NOMO-1 treated with DMSO at 0.1 percent for 48 hours (cell line): ENCODE data around the gene AGBL4.

ENCODE experiments used
- DNase-seq: peaks from one replicate; lab custom pipeline; 2025; ENCODE audit not compliant: unreplicated experiment; lab: John Stamatoyannopoulos, UW

AGBL4 gene

DNA sequence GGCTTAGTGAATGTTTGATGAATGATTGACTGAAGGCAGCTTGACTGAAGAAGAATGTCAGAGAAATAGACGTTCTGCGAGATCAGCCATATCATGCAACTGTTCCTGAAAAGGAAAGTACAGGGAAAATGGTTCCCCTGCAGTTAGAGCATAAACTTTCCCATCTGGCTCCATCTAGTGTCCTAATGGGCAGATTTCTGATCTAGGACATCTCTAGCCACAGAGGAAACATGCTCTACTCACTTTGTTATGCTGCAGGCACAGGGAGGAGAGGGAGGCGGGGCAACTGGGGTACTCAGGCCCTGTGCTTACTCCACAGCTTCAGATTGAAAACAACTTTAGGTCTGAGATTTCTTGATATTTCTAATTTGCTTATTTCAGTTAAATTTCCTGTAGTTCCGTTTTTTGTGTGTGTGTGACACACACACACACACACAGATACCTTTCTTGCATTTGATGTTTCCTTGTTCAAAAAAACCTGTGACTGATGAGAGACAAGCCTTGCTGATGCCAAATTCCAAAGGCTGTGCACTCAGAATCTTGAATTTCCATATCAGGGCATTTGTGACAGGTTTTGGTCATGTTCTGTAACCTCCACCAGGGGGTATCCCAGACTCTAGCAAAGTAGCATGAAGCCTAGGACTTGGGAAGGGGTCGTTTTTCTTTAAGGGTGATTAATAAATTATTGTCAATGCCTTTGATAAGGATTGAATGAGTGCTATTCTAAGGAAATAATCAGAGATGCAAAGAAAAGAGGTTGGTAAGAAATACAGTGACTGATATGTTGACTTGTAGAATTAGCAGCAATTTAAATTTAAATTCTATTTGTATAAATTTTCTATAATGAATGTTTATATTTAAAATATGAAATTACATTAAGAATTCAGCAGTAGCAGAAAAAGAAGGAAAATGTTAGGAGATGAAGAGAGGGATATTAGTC lies 1107.4 kb downstream of the AGBL4 start:
- DNase-seq, result no peak

GRCh38 chr1:48908606-48909005 lies 1115.1 kb downstream of the AGBL4 start:
- DNase-seq, result no peak

- no peak for DNase-seq
These were observed 1117.0 kb downstream of the AGBL4 start for GRCh38 chr1:48906729-48907128.

GRCh38 chr1:48906164-48906563 lies 1117.6 kb downstream of the AGBL4 start:
- no peak for DNase-seq

DNA sequence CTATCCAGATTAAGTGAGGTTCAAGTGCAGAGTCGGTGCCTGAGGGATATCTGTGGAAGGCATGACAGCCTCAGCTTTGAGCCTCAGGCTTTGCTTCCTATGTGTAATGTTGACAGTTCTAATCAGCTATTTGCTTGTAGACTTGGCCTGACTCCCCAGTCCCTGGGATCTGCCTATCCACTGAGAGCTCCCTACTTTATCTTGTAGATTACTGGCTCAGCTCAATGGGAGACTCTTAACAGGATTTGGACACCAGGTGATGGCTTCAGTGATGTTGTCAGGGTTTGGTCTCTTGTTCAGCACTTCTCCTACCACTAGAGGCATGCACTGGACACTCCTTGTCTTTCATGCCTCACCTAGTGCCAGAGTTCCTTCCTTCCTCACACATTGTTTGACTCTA lies 1120.5 kb downstream of the AGBL4 start:
- DNase-seq, result no peak

DNA sequence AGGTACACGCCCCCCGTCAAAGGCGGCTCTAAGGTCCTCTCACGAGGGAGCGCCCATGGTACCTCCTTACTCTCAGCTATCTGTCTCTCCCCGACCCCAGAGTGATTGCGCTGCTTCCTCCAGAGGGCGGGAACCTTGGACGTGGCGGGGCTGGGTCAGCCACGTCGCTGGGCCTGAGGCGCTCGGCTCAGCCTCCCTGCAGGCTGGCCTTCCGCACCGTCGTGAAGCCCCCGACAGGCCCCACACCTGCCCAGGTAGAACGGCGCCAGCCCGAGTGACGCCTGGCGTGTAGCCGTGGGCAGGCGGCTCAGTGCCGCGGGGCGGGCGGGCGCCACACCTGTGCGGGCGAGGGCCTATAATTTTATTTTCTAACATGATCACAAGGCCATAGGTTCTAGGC lies 1124.9 kb downstream of the AGBL4 start:
- no peak for DNase-seq

- DNase-seq, result no peak
These were observed 1134.1 kb downstream of the AGBL4 start for GRCh38 chr1:48889615-48890014.

GRCh38 chr1:48889082-48889481 lies 1134.7 kb downstream of the AGBL4 start:
- no peak for DNase-seq

GRCh38 chr1:48887796-48888195 lies 1136.0 kb downstream of the AGBL4 start:
- no peak for DNase-seq

GRCh38 chr1:48882020-48882419 lies 1141.7 kb downstream of the AGBL4 start:
- DNase-seq, result no peak

DNA sequence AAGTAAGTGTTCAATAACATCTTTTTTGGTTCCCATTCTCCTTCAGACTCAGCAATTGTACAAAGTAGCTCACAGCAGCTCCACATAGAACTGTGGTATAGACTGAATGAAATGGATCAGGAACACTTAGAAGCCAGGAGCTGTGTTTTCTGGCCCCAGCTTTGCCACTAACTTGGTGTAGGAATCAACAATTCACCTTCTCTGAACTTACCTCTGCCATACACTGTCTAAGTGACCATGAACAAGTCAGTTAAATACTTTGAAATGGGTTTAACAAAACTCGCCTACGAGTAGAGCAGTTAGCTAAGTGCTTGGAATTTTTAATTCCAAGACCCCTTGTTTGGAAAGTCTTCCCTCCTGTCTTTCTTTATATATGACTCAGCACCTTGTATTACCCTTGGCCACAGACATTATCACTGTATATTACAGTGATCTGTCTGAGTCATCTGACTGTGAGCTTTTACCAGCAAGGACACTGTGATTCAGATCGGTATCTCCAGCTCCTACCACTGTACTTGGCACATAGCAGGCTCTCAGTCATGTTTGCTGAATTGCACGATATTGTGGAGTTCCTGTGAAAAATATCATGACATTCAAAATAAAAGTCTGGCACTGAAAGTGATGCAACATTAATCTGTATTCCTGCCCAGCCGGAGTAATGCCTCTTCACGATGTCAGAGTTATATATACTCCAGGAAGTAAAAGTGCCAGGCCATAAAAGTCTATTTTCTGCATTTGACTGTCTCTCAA lies 1145.4 kb downstream of the AGBL4 start:
- peak; percentile 78 for DNase-seq

GRCh38 chr1:48876330-48876785 lies 1147.4 kb downstream of the AGBL4 start:
- DNase-seq, result peak; percentile 36

- DNase-seq, result no peak
These were observed 1148.0 kb downstream of the AGBL4 start for GRCh38 chr1:48875552-48876329.

GRCh38 chr1:48873944-48874343 lies 1149.8 kb downstream of the AGBL4 start:
- no peak for DNase-seq

- DNase-seq, result peak; percentile 52
These were observed 1153.2 kb downstream of the AGBL4 start for GRCh38 chr1:48870596-48870995.

- peak; percentile 27 for DNase-seq
These were observed 1154.4 kb downstream of the AGBL4 start for GRCh38 chr1:48869116-48869893.

DNA sequence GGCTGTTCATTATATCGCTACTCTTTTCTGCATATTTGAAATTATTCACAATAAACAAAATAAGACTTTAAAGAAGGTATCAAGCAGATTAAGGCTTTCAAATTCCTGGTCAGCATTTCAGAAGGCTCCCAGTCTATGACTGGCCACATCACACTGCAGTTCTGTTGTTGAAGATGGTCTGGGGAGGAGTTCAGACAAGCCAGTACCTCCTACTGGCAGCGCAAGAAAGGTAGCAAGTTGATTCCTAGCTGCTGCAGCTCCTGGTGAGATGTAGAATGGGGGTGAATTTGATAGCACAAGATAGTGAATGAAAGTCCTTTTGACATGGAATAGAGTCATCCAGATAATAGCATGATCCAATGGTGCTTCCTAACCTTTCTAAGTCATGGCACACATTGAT lies 1158.8 kb downstream of the AGBL4 start:
- no peak for DNase-seq

- no peak for DNase-seq
These were observed 1164.3 kb downstream of the AGBL4 start for GRCh38 chr1:48859456-48859855.

DNA sequence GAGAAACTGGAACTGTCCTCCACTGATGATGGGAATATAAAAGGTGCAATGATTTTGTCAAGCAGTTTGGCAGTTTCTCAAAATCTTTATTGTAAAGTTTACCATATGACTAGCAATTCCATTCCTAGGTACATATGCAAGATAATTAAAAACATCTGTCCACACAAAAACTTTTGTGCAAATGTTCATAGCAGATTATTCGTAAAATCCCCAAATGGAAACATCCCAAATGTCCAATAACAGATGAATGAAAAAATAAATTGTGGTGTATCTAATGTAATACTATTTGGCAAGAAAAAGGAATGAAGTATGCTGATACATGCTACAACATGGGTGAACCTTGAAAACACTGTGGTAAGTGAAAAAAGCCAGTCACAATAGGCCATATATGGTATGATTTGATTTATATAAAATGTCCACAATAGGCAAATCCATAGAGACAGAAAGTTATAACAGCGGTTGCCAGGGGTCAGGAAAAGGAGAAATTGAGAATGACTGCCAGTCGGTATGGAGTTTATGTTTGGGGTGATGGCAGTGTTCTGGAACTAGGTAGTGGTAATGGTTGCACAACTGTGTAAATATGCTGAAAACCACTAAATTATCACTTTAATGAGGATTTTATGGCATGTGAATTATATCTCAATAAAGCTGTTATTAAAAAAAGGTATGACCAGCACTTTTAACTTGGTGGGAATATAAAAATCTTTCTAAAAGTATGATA lies 1165.4 kb downstream of the AGBL4 start:
- no peak for DNase-seq

DNA sequence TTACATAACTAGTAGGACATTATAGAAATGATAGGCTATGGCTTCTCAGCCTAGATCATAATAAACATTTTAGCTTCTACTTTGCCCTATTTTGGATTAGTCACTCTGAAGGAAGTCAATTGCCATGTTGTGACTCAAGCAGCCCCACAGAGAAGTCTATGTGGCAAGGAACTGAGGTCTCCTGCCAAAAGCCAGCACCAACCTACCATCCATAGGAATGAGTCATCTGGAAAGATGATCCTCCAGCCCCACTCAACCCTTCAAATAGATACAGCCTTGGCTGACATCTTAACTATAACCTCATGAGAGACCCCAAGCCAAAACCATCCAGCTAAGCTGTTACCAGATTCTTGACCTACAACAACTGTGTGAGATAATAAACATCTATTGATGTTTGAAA lies 1170.7 kb downstream of the AGBL4 start:
- DNase-seq, result peak; percentile 13
